ENCODE results near the gene NCK1.

DNA sequence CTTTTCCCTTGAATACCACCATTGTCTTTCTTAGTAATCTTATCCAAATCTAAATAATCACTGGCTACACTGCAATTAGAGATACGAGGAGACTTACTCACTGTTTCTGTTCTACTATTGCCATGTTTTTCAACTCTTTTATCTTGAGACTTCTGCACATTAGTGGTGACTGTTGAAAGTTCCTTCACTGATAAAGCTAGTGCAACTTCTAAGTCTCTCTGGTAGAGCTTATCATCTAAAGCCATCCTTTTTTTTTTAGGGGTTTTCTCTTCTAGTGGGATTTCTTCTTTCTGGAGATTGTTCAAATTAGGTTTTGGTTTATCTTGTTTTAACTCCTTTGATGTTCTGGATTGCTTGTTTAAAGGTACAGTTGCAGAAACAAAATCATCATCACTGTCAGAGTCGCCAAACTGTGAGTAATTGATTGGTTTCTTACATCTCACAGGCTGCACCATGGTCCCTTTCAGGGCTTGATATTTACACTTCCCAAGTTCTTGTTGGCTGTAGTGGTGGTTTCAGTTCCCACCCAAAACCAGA lies 37.7 kb downstream of the NCK1 start:
- TF ChIP-seq EZH2 (IDR thresholded peaks at IDR 0.05) (no peak), FOXP2 (optimal IDR thresholded peaks at IDR 0.05; ENCODE audit: control extremely low read depth, extremely low read length, insufficient read depth) (no peak), POLR2AphosphoS5 (IDR thresholded peaks at IDR 0.05; ENCODE audit: borderline replicate concordance, low read depth, low read length) (no peak)

Measured in SK-N-MC (cell line).